ENCODE measurements around the gene ACO1.

DNA sequence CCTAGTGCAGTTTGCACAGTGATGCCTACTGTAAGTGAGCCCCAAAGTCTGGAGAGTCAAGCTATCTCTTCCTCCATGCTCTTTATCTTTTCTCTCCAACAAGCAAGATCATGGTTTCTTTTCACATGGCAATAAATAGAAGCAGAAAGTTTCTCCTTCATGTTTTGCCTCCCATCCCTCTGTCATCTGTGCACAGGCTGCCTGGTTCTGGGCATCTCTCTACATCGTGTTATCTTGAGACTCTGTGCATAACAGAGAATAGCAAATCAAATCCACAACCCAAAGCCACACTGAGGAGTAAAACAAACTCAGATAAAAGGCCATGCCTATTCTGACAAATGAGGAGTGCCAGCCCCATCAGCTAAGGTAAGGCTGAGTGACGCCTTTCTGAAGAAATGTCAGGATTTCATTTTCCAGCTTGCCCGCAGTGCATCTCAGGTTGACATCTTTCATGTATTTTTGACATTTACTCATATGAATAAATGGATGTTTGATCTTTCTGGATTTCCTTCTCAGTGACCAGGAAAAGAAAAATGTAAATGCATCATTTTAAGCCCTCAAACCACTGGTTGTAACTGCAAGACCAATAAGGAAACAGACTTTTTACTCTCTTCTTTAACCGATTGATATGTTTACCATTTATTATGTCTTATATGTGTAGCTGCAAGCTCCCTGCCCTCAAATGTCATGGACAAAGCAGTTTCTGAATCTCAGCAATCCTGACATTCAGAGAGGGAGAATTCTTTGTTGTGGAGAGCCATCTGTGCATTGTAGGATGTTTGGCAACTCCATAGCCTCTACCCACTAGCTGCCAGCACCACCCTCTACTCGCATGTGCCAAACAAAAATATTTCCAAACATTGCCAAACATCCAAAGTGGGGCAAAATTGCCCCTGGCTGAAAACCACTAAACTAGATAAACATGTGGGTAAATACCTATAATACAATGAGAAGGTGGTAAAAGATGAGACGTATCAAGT is 49.2 kb upstream of the ACO1 start:
- TF ChIP-seq, protein P1, sequence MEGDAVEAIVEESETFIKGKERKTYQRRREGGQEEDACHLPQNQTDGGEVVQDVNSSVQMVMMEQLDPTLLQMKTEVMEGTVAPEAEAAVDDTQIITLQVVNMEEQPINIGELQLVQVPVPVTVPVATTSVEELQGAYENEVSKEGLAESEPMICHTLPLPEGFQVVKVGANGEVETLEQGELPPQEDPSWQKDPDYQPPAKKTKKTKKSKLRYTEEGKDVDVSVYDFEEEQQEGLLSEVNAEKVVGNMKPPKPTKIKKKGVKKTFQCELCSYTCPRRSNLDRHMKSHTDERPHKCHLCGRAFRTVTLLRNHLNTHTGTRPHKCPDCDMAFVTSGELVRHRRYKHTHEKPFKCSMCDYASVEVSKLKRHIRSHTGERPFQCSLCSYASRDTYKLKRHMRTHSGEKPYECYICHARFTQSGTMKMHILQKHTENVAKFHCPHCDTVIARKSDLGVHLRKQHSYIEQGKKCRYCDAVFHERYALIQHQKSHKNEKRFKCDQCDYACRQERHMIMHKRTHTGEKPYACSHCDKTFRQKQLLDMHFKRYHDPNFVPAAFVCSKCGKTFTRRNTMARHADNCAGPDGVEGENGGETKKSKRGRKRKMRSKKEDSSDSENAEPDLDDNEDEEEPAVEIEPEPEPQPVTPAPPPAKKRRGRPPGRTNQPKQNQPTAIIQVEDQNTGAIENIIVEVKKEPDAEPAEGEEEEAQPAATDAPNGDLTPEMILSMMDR (IDR thresholded peaks at IDR 0.05), result no peak
- TF ChIP-seq POLR2A (IDR thresholded peaks at IDR 0.05), result no peak
